Natural killer cell treated with Interleukin-12 subunit alpha and Interleukin-12 subunit beta and Interleukin-15 and Interleukin-18, amount 100 ng/mL, for 72 hours (primary cell): ENCODE data around the gene OGDHL. TPM values are rescaled to one million over a fixed set of nuclear protein-coding genes. Genes with fewer than 3 reads are reported as not detected.
"Not testable (repeated sequence)": the region's sequence is repeated elsewhere in the genome, so short reads cannot be mapped to it uniquely, and the experiment has no call there.

Experiments used
- ATAC-seq, 2 donors: fragments of 150-1000 bp; cut with Tn5 transposase in 1 of 2; sonication (Bioruptor Pico), chemical (Tn5 transposase) in 1 of 2; 2 replicates each; pipeline ENCODE4 v1.10.0; 2021
- DNase-seq: peaks from one replicate; pipeline ENCODE4 v3.0.0; 2022; ENCODE audit warnings: low spot score
- H3K27ac Mint-ChIP-seq, 2 donors: 1 replicate in 1 of 2; 2 replicates in 1 of 2; pipeline ENCODE4 v1.8.0; 2022; ENCODE audit warnings: mixed read lengths in 2 of 2, mild to moderate bottlenecking in 1 of 2, moderate library complexity in 1 of 2
- H3K27me3 Mint-ChIP-seq, 2 donors: 1 replicate in 1 of 2; 2 replicates in 1 of 2; pipeline ENCODE4 v1.8.0; 2022; ENCODE audit warnings: mixed read lengths in 2 of 2
- H3K36me3 Mint-ChIP-seq: one replicate; pipeline ENCODE4 v1.8.0; 2022; ENCODE audit warnings: mixed read lengths
- H3K4me1 Mint-ChIP-seq, 2 donors: 1 replicate in 1 of 2; 2 replicates in 1 of 2; pipeline ENCODE4 v1.8.0; 2022; ENCODE audit warnings: low read depth in 2 of 2, mixed read lengths in 2 of 2, mild to moderate bottlenecking in 1 of 2
- H3K4me3 Mint-ChIP-seq: one replicate; pipeline ENCODE4 v1.8.0; 2022; ENCODE audit warnings: mixed read lengths
- H3K9me3 Mint-ChIP-seq: 2 replicates; pipeline ENCODE4 v1.8.0; 2022; ENCODE audit warnings: mixed read lengths
- total RNA-seq, 2 donors: library from RNA; stranded (reverse); gene quantifications; one replicate each; pipeline ENCODE4 v1.2.3, GENCODE V29; 2022

Gene OGDHL
- total RNA-seq, 2 donors from 2014 or later, result not detected

- Mint-ChIP-seq H3K27me3 (no peaks in the 10 kb centered on the region), H3K36me3 (no peaks in the 10 kb centered on the region), H3K27ac (no peak overlapping the region), H3K9me3 (no peaks in the 10 kb centered on the region), H3K4me3 (no peak overlapping the region), H3K4me1 (no peaks in the 10 kb centered on the region)
- ATAC-seq (no peak), DNase-seq (no peak)
Measured at GRCh38 chr10:49741108-49741995, 20.8 kb downstream of the OGDHL start.

DNA sequence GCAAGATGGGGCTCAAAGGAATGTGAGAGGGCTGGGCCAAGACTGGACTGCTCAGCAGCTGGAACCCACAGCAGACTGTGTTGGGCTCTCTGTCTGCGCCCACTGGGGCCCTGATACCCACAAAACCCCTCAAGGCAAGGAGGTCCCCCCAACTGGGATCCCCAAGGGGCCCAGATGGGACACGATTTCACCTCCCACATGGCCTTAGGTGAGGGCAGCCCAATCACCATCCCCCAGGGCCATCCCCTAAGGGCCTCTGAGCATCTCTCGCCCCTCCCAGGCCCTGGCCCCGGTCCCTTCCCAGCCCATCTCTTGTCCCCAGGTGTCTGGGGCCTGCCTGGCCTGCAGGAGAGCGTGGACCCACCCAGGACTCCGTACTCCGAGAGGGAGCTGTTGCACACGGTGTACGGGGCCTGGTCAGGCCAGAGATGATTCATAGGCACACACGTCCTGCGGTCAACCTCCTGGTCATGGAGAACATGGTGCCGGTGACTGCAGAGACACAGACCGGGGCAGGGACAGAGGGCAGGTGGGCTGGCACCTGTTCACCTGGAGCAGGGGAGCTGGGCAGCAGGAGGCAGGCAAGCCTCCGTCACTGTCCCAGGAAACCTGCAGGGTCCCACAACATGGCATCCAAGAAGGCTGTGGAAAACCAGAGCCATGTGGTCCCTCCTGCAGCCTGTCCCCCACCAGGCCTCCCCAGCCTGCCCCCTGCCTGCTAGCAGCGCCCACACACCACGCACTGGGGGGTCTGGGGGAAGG lies 21.6 kb downstream of the OGDHL start:
- H3K27me3 Mint-ChIP-seq, result no peaks in the 10 kb centered on the region
- H3K4me1 Mint-ChIP-seq, result no peaks in the 10 kb centered on the region
- no peak for DNase-seq
- H3K36me3 Mint-ChIP-seq, result no peaks in the 10 kb centered on the region
- H3K4me3 Mint-ChIP-seq, result no peak overlapping the region
- ATAC-seq, result peak in 1 of 2 donors; percentile 4
- H3K27ac Mint-ChIP-seq, result no peak overlapping the region
- no peaks in the 10 kb centered on the region for H3K9me3 Mint-ChIP-seq

- DNase-seq, result no peak
- ATAC-seq, result no peak
- H3K4me3 Mint-ChIP-seq, result no peak overlapping the region
- H3K36me3 Mint-ChIP-seq, result no peaks in the 10 kb centered on the region
- no peak overlapping the region for H3K27ac Mint-ChIP-seq
- no peaks in the 10 kb centered on the region for H3K27me3 Mint-ChIP-seq
- H3K4me1 Mint-ChIP-seq, result no peaks in the 10 kb centered on the region
- H3K9me3 Mint-ChIP-seq, result no peaks in the 10 kb centered on the region
Measured at GRCh38 chr10:49739426-49739825, 22.7 kb downstream of the OGDHL start.

DNA sequence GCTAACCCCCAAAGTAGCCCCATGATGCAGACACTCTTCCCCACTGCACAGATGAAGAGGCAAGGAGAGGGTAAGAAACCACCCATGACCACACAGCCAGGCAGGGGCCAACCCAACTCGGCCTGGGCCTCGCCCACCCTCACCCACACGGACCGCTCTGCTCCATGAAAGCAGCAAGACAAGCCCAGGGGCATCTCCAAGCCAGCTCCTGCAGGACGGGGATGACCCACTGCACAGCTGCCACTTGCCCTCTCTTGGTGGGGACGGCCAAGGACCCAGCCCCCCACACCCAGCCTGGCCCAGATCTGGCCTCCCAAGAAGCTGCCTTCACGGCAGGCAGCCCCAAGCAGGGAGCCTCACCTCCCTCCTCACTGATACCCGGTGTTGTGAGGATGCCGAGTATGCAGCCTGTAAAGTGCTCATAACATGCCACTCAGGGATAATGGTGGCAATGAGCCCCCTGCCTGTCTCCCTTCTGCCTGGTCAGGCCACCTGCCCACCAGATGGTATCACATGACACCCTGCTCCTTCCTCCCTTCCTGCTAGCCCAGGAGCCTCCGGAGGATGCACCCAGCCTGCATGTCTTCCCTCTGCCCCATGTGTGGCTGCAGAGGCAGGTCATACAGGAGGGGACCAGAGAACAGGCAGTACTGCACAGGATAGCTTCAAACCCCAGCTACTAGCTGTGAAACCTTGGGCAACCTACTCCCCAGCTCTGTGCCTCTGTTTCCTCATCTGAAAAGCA lies 23.3 kb downstream of the OGDHL start:
- DNase-seq (no peak), ATAC-seq (peak in 1 of 2 donors; percentile 1)
- Mint-ChIP-seq H3K4me3 (no peak overlapping the region), H3K36me3 (no peaks in the 10 kb centered on the region), H3K4me1 (no peaks in the 10 kb centered on the region), H3K27ac (no peak overlapping the region), H3K9me3 (no peaks in the 10 kb centered on the region), H3K27me3 (no peaks in the 10 kb centered on the region)

DNA sequence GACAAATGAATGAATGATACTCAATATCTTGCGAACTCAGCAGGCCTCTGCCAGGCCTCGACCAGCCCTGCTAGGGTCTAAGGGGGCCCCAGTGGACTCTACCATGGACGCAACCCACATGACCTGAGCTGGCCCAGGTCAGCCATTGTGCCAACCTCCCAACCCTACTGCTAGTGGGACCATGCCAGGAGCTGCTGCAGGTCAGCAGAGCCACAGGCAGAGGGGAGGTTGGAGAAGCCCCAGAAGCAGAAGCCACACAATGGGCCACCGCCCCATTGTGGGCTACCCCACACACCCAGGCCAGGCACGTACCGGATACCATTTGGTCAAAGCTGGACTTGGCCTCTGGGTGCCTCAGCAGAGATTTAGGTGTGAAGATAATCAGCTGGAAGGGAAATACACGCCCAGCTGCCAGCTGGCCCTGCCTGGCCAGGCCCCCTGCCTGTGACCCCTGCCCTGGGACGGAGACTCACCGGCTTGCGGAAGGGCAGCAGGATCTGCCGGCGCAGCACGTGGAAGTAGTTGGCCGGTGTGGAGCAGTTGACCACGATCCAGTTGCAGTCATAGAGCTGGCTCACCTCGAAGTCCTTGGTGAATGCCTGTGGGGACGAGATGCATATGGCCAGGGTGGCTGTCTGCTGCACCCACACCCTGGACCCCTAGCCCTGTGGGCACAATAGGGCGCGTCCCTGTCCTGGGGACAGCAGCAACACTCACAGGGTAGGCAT lies 24.5 kb downstream of the OGDHL start:
- no peaks in the 10 kb centered on the region for H3K9me3 Mint-ChIP-seq
- no peak overlapping the region for H3K4me3 Mint-ChIP-seq
- no peak overlapping the region for H3K27ac Mint-ChIP-seq
- no peak for DNase-seq
- H3K36me3 Mint-ChIP-seq, result no peaks in the 10 kb centered on the region
- no peaks in the 10 kb centered on the region for H3K4me1 Mint-ChIP-seq
- ATAC-seq, result no peak
- H3K27me3 Mint-ChIP-seq, result no peaks in the 10 kb centered on the region

DNA sequence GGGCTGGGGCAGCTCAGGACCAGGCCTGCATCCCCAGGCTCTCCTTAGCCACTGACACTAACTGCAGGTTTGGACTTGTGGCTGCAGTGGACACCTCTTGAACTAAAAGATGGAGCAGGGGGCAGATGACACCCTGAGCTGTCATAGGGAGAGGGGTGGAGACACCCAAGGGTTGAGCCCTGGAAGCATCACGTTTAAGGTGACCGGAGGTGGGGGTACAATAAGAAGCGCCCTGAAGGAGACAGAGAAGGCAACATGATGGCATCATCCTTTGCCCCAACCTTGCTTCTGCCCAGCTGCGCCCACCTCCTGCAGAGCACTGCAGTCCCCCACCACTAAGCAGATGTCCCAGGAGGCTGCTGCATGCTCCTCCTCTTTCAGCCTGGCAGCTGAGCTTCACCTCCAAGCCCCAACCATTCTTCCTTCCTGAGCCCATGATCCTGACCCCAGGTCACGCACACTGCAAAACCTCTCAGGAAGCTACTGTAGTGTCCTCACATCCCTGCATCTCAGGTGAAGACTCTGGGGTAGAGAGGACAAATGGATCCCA lies 25.5 kb downstream of the OGDHL start:
- H3K27ac Mint-ChIP-seq, result no peak overlapping the region
- no peak overlapping the region for H3K4me3 Mint-ChIP-seq
- H3K36me3 Mint-ChIP-seq, result no peaks in the 10 kb centered on the region
- H3K9me3 Mint-ChIP-seq, result no peaks in the 10 kb centered on the region
- no peak for ATAC-seq
- H3K4me1 Mint-ChIP-seq, result no peaks in the 10 kb centered on the region
- no peaks in the 10 kb centered on the region for H3K27me3 Mint-ChIP-seq
- no peak for DNase-seq

DNA sequence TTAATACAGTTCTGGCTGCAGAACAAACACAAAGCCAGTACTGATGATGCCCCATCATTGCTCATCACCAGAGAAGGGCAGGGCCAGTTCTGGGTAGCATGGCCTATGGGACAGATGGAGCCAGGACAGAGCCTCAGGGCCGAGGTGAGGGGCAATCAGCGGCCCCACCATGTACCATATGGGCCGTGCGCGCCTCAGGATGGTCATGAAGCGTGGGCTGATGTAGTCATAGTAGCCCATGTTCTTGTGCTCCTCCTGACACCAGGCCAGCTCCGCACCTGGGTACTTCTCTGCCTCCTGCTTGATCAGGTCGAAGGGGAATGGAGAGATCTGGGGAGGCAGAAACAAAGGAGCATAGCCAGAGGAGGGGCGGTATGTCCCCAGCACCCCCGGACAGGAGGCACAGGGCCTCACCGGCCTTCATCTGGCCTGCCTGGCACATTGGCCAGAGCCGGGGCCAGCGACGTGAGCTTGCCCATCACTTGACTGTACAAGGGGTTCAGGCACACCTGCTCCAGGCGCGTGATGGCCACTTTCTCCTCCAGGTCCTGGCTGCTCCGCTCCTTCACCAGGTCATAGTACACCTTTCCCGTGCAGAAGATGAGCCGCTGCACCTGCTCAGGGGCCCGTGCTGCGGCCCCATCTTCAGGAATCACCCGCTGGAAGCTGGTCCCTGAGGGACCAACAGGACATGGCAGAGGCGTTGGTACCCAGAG lies 26.1 kb downstream of the OGDHL start:
- Mint-ChIP-seq H3K27ac (no peak overlapping the region), H3K9me3 (no peaks in the 10 kb centered on the region), H3K4me1 (no peaks in the 10 kb centered on the region), H3K27me3 (no peaks in the 10 kb centered on the region), H3K36me3 (no peaks in the 10 kb centered on the region), H3K4me3 (no peak overlapping the region)
- no peak for ATAC-seq
- no peak for DNase-seq

- ATAC-seq (no peak), DNase-seq (no peak)
- Mint-ChIP-seq H3K9me3 (no peaks in the 10 kb centered on the region), H3K27ac (no peak overlapping the region), H3K4me3 (no peak overlapping the region), H3K4me1 (no peaks in the 10 kb centered on the region), H3K27me3 (peaks cover 0 to 2% of the 10 kb centered on the region in 2 donors), H3K36me3 (no peaks in the 10 kb centered on the region)
Measured at GRCh38 chr10:49735161-49735560, 27.0 kb downstream of the OGDHL start.

GRCh38 chr10:49734676-49735075 lies 27.4 kb downstream of the OGDHL start:
- H3K9me3 Mint-ChIP-seq, result no peaks in the 10 kb centered on the region
- no peaks in the 10 kb centered on the region for H3K36me3 Mint-ChIP-seq
- no peak overlapping the region for H3K4me3 Mint-ChIP-seq
- DNase-seq (no peak), ATAC-seq (no peak)
- no peaks in the 10 kb centered on the region for H3K4me1 Mint-ChIP-seq
- peaks cover 0 to 4% of the 10 kb centered on the region in 2 donors for H3K27me3 Mint-ChIP-seq
- no peak overlapping the region for H3K27ac Mint-ChIP-seq

DNA sequence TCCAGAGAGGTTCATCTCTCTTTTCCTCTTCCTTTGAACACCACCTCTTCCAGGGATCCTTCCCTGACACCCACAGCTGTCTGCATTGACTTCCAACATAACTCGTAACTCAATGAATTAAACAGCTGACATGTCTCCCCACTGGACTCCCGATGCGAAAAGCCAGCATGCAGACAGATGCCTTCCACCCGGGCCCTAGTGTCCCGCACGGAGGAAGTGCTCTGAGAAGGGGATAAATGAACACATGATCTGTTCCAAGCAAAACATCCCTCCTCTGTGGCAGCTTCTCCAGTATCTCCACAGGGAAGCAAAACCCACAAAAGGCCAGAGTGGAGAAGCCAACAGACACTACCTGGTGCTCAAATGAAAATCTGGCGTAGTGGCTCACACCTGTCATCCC lies 28.3 kb downstream of the OGDHL start:
- Mint-ChIP-seq H3K27ac (no peak overlapping the region), H3K27me3 (peaks cover 0 to 4% of the 10 kb centered on the region in 2 donors), H3K9me3 (no peaks in the 10 kb centered on the region), H3K36me3 (no peaks in the 10 kb centered on the region), H3K4me3 (no peak overlapping the region), H3K4me1 (no peaks in the 10 kb centered on the region)
- DNase-seq, result no peak
- ATAC-seq, result no peak

DNA sequence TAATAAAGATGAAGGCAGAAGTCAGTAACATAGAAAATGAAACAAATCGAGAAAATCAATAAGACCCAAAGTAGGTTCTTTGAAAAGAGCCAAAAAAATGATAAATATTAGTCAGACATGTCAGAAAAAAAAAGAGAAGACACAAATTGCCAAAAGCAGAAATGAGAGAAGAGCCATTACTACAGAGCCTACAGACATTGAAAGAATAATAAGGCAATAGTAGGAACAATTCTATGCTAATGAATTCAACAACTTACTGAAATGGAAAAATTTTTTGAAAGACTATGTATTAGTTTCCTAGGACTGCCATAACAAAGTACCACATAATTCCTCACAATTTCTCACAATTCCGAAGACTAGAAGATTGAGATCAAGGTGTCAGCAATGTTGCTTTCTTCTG lies 35.5 kb downstream of the OGDHL start:
- DNase-seq, result no peak
- peaks cover 4 to 8% of the 10 kb centered on the region in 2 donors for H3K27me3 Mint-ChIP-seq
- H3K4me1 Mint-ChIP-seq, result no peaks in the 10 kb centered on the region
- H3K36me3 Mint-ChIP-seq, result peaks cover 6% of the 10 kb centered on the region
- no peak overlapping the region for H3K27ac Mint-ChIP-seq
- no peak overlapping the region for H3K4me3 Mint-ChIP-seq
- ATAC-seq, result no peak
- peaks cover 4% of the 10 kb centered on the region for H3K9me3 Mint-ChIP-seq

GRCh38 chr10:49715157-49715556 lies 47.0 kb downstream of the OGDHL start:
- not testable (repeated sequence) for ATAC-seq, DNase-seq, H3K36me3 Mint-ChIP-seq, H3K9me3 Mint-ChIP-seq, H3K4me1 Mint-ChIP-seq, H3K4me3 Mint-ChIP-seq, H3K27ac Mint-ChIP-seq
- peaks cover 13 to 27% of the 10 kb centered on the region in 2 donors for H3K27me3 Mint-ChIP-seq
